K562 (cell line): ENCODE data around the gene RSF1. TPM values are rescaled to one million over a fixed set of nuclear protein-coding genes. Genes with fewer than 3 reads are reported as not detected.

Experiments used
- AFF4 ChIP-seq: sonication (generic); formaldehyde crosslinking; IDR thresholded peaks from 2 replicates; pipeline ENCODE4 v1.8.0; 2023; ENCODE audit warnings: mild to moderate bottlenecking, missing genetic modification reagents
- ARHGAP35 ChIP-seq: fragments of 450-650 bp; IDR thresholded peaks from 2 replicates; pipeline ENCODE4 v1.6.1; 2018; ENCODE audit not compliant: partially characterized antibody
- CXXC5 ChIP-seq: fragments of 250-450 bp; sonication (Bioruptor Pico); IDR thresholded peaks from 2 replicates; pipeline ENCODE4 v1.8.0; 2022; ENCODE audit warnings: inconsistent platforms, mild to moderate bottlenecking, moderate library complexity
- ETS2 ChIP-seq: IDR thresholded peaks from 2 replicates; pipeline ENCODE4 v1.6.1; 2016; ENCODE audit warnings: borderline replicate concordance, missing genetic modification characterization, mild to moderate bottlenecking, moderate library complexity, missing compliant biosample characterization; ENCODE audit not compliant: poor library complexity, severe bottlenecking
- GMEB1 ChIP-seq: fragments of 250-450 bp; sonication (Bioruptor Pico); IDR thresholded peaks from 2 replicates; pipeline ENCODE4 v1.4.0; 2020; ENCODE audit warnings: mild to moderate bottlenecking
- HOMEZ ChIP-seq: fragments of 250-450 bp; sonication (Bioruptor Pico); IDR thresholded peaks from 2 replicates; pipeline ENCODE4 v1.4.0; 2020; ENCODE audit warnings: mild to moderate bottlenecking, moderate library complexity
- MAZ ChIP-seq, 2 experiments: fragments of 450-650 bp in 1 of 2; sonication (generic) in 1 of 2; formaldehyde crosslinking; IDR thresholded peaks in 1 of 2; conservative IDR thresholded peaks in 1 of 2; 2 replicates each; pipeline versions ENCODE4 v1.4.0 to v1.5.0; 2020; ENCODE audit warnings: mild to moderate bottlenecking in 1 of 2, missing genetic modification reagents in 1 of 2
- MCM2 ChIP-seq: fragments of 450-650 bp; IDR thresholded peaks from 2 replicates; pipeline ENCODE4 v1.6.1; 2017; ENCODE audit warnings: low read depth, mild to moderate bottlenecking
- MIER1 ChIP-seq: fragments of 450-650 bp; IDR thresholded peaks from 2 replicates; pipeline ENCODE4 v1.6.1; 2016; ENCODE audit warnings: antibody characterized with exemption, mild to moderate bottlenecking, low read depth
- PCBP1 ChIP-seq: fragments of 200-400 bp; formaldehyde crosslinking; IDR thresholded peaks from 2 replicates; pipeline ENCODE4 v1.6.1; 2018; ENCODE audit warnings: mild to moderate bottlenecking, low read depth, low read length; ENCODE audit not compliant: poor library complexity, severe bottlenecking
- RCOR1 ChIP-seq, 2 experiments: IDR thresholded peaks; 2 replicates each; pipeline ENCODE4 v1.6.1; 2012; ENCODE audit warnings: low read depth in 2 of 2, low read length in 2 of 2, borderline replicate concordance in 1 of 2, improper control_type of control experiment in 1 of 2
- SMARCA4 ChIP-seq: fragments of 450-650 bp; IDR thresholded peaks from 2 replicates; pipeline ENCODE4 v1.6.1; 2016
- SPI1 ChIP-seq: IDR thresholded peaks from 2 replicates; pipeline ENCODE4 v1.6.1; 2011; ENCODE audit warnings: low read depth, low read length, control low read depth, borderline replicate concordance
- TFAP4 ChIP-seq: sonication (generic); formaldehyde crosslinking; IDR thresholded peaks from 2 replicates; pipeline ENCODE4 v1.8.0; 2022; ENCODE audit warnings: missing genetic modification reagents, mild to moderate bottlenecking, moderate library complexity, borderline replicate concordance
- USF2 ChIP-seq: sonication (generic); formaldehyde crosslinking; IDR thresholded peaks from 2 replicates; pipeline ENCODE4 v1.5.0; 2020; ENCODE audit warnings: missing genetic modification reagents
- ZBTB2 ChIP-seq: fragments of 450-650 bp; IDR thresholded peaks from 2 replicates; pipeline ENCODE4 v1.6.1; 2016; ENCODE audit warnings: antibody characterized with exemption
- polyA plus RNA-seq, 8 experiments: library from polyadenylated mRNA; depleted of rRNA in 4 of 8; stranded (reverse) in 5 of 8; unstranded in 3 of 8; fragments of >200 nt; fragmentation: Nextera tagmentation in 2 of 8; fragmentation: Illumina TruSeq in 1 of 8; extraction: Ambion mirVana in 2 of 8; extraction: Trizol in 1 of 8; gene quantifications; 2 replicates each; pipeline versions ENCODE4 v1.2.1 to v1.2.3, GENCODE V29; 2011 to 2014; ENCODE audit warnings: inconsistent platforms in 1 of 8, missing spikeins in 1 of 8
- total RNA-seq, 7 experiments: library from RNA; depleted of rRNA in 6 of 7; stranded (reverse); fragments of >200 nt in 6 of 7; fragmentation: Illumina TruSeq in 2 of 7; extraction: Trizol in 2 of 7; gene quantifications; 2 replicates each; pipeline versions ENCODE4 v1.2.1 to v1.2.3, GENCODE V29; 2011 to 2021; ENCODE audit warnings: low replicate concordance in 1 of 7

RSF1 gene
- total and polyA plus RNA-seq, 9 of the 15 experiments (the other 6 are each of a cell fraction or from before 2014, with no cell fraction given), result 9.7 to 63.6 (median 42.8) TPM

GRCh38 chr11:77819921-77820564 is 479 bp downstream of the RSF1 start (continued):
- TF ChIP-seq ARHGAP35 (no peak), MAZ (CRISPR knock-in tag; conservative IDR thresholded peaks at IDR 0.05 in 1 of 2, IDR thresholded peaks at IDR 0.05 in 1 of 2) (peak; percentile 52 to 77), USF2 (CRISPR knock-in tag) (peak; percentile 22; the same call in 1 of the 2 replicates), HOMEZ (CRISPR knock-in tag) (no peak), SPI1 (no peak), PCBP1 (peak; percentile 73), GMEB1 (CRISPR knock-in tag) (no peak), MCM2 (no peak), ETS2 (no peak), TFAP4 (CRISPR knock-in tag) (peak; percentile 71), AFF4 (CRISPR knock-in tag) (0 out of 2 replicates have a peak, but pooled peaks have one; percentile 21), MIER1 (0 out of 2 replicates have a peak, but pooled peaks have one; percentile 4), RCOR1 (IDR thresholded peaks at IDR 0.05; ENCODE audit: borderline replicate concordance in 1 of 2, low read depth in 2 of 2, low read length in 2 of 2) (0 out of 4 replicates have a peak, but pooled peaks of 1 of the 2 experiments have one; percentile 54), SMARCA4 (peak; percentile 56; the same call in 1 of the 2 replicates), ZBTB2 (no peak), CXXC5 (CRISPR knock-in tag) (peak; percentile 15; the same call in 1 of the 2 replicates)
